Stimulated activated CD4-positive, alpha-beta T cell treated with anti-CD3 and anti-CD28 coated beads, Interleukin-2, amount 100 ng/mL, for 48 hours (primary cell): ENCODE data around the gene HIPK2.

ENCODE experiments used
- DNase-seq, 2 donors: peaks; one replicate each; pipeline ENCODE4 v3.0.0-alpha.2; 2020

The HIPK2 gene

GRCh38 chr7:139782932-139783331 is 5.1 kb upstream of the HIPK2 start:
- no peak for DNase-seq

- peak in 1 of 2 donors; percentile 28 for DNase-seq
These were observed 486 bp downstream of the HIPK2 start for GRCh38 chr7:139777133-139777891.

- no peak for DNase-seq
These were observed 1.2 kb downstream of the HIPK2 start for GRCh38 chr7:139776486-139777132.

- peak in 1 of 2 donors; percentile 34 for DNase-seq
These were observed 1.9 kb downstream of the HIPK2 start for GRCh38 chr7:139775829-139776266.

- no peak for DNase-seq
These were observed 3.4 kb downstream of the HIPK2 start for GRCh38 chr7:139774376-139774775.

- DNase-seq, result no peak
These were observed 4.4 kb downstream of the HIPK2 start for GRCh38 chr7:139773371-139773770.

- DNase-seq, result no peak
These were observed 4.9 kb downstream of the HIPK2 start for GRCh38 chr7:139772873-139773272.

- no peak for DNase-seq
These were observed 5.7 kb downstream of the HIPK2 start for GRCh38 chr7:139772115-139772514.

GRCh38 chr7:139771001-139771956 is 6.5 kb downstream of the HIPK2 start:
- no peak for DNase-seq

GRCh38 chr7:139769761-139770160 is 8.0 kb downstream of the HIPK2 start:
- DNase-seq, result no peak

- DNase-seq, result no peak
These were observed 8.7 kb downstream of the HIPK2 start for GRCh38 chr7:139769066-139769465.

- DNase-seq, result no peak
These were observed 9.5 kb downstream of the HIPK2 start for GRCh38 chr7:139768249-139768824.

GRCh38 chr7:139767561-139767982 is 10.2 kb downstream of the HIPK2 start:
- DNase-seq, result no peak

GRCh38 chr7:139765143-139765542 is 12.7 kb downstream of the HIPK2 start:
- no peak for DNase-seq

GRCh38 chr7:139763330-139763729 is 14.5 kb downstream of the HIPK2 start:
- no peak for DNase-seq

GRCh38 chr7:139762886-139763285 is 14.9 kb downstream of the HIPK2 start:
- DNase-seq, result no peak

- DNase-seq, result no peak
These were observed 19.4 kb downstream of the HIPK2 start for GRCh38 chr7:139758388-139758787.

GRCh38 chr7:139757968-139758367 is 19.8 kb downstream of the HIPK2 start:
- no peak for DNase-seq

- DNase-seq, result no peak
These were observed 24.1 kb downstream of the HIPK2 start for GRCh38 chr7:139753693-139754111.

GRCh38 chr7:139753081-139753692 is 24.6 kb downstream of the HIPK2 start:
- no peak for DNase-seq

GRCh38 chr7:139752604-139753003 is 25.2 kb downstream of the HIPK2 start:
- no peak for DNase-seq

GRCh38 chr7:139752148-139752547 is 25.6 kb downstream of the HIPK2 start:
- DNase-seq, result no peak
